K562 (cell line): ENCODE results near the gene PURA. TPM values are rescaled to one million over a fixed set of nuclear protein-coding genes. Genes with fewer than 3 reads are reported as not detected.

Source experiments
- CBFB ChIP-seq: sonication (generic); formaldehyde crosslinking; IDR thresholded peaks from 2 replicates; pipeline ENCODE4 v1.4.0; 2020; ENCODE audit warnings: mild to moderate bottlenecking, missing genetic modification reagents
- CBX1 ChIP-seq: sonication (generic); IDR thresholded peaks from 2 replicates; pipeline ENCODE4 v1.6.1; 2016; ENCODE audit warnings: antibody characterized with exemption, low read depth, mild to moderate bottlenecking
- GTF2A2 ChIP-seq: IDR thresholded peaks from 2 replicates; pipeline ENCODE4 v1.6.1; 2016; ENCODE audit warnings: mild to moderate bottlenecking, missing genetic modification characterization, missing compliant biosample characterization
- L3MBTL2 ChIP-seq: fragments of 450-650 bp; IDR thresholded peaks from 2 replicates; pipeline ENCODE4 v1.6.1; 2016; ENCODE audit warnings: mild to moderate bottlenecking, moderate library complexity
- MXI1 ChIP-seq: IDR thresholded peaks from 2 replicates; pipeline ENCODE4 v1.6.1; 2011; ENCODE audit warnings: low read depth, mild to moderate bottlenecking, improper control_type of control experiment, low read length
- NR2C2 ChIP-seq, 2 experiments: fragments of 200-800 bp in 1 of 2; sonication (Bioruptor generic) in 1 of 2; sonication (generic) in 1 of 2; formaldehyde crosslinking in 1 of 2; IDR thresholded peaks; 2 replicates each; pipeline versions ENCODE4 v1.6.1 to v1.8.0; 2016 to 2022; ENCODE audit warnings: mild to moderate bottlenecking in 1 of 2, missing compliant biosample characterization in 1 of 2, missing genetic modification characterization in 1 of 2, missing genetic modification reagents in 1 of 2
- POLR2A ChIP-seq: fragments of 450-650 bp; conservative IDR thresholded peaks from 2 replicates; pipeline ENCODE4 v1.6.1; 2016
- POLR3G ChIP-seq: IDR thresholded peaks from 2 replicates; pipeline ENCODE4 v1.6.1; 2011; ENCODE audit not compliant: insufficient read length, insufficient replicate concordance; ENCODE audit errors: extremely low read depth
- RAD51 ChIP-seq: fragments of 450-650 bp; IDR thresholded peaks from 2 replicates; pipeline ENCODE4 v1.7.1; 2016; ENCODE audit warnings: low read depth, mild to moderate bottlenecking, borderline replicate concordance
- RHOXF2B ChIP-seq: fragments of 250-450 bp; sonication (Bioruptor Pico); conservative IDR thresholded peaks from 2 replicates; pipeline ENCODE4 v1.5.1; 2021
- SMAD2 ChIP-seq: fragments of 150-350 bp; IDR thresholded peaks from 2 replicates; pipeline ENCODE4 v1.6.1; 2014; ENCODE audit warnings: low read depth, mild to moderate bottlenecking, low read length
- SOX6 ChIP-seq: fragments of 450-650 bp; IDR thresholded peaks from 2 replicates; pipeline ENCODE4 v1.6.1; 2014; ENCODE audit warnings: mild to moderate bottlenecking
- TGIF2 ChIP-seq: sonication (generic); formaldehyde crosslinking; IDR thresholded peaks from 2 replicates; pipeline ENCODE4 v1.8.1; 2022; ENCODE audit warnings: mild to moderate bottlenecking, missing genetic modification reagents, moderate library complexity
- ZBTB17 ChIP-seq: fragments of 450-650 bp; formaldehyde crosslinking; IDR thresholded peaks from 2 replicates; pipeline ENCODE4 v1.4.0; 2020; ENCODE audit warnings: mild to moderate bottlenecking
- ZFP1 ChIP-seq: fragments of 450-650 bp; formaldehyde crosslinking; IDR thresholded peaks from 2 replicates; pipeline ENCODE4 v1.4.0; 2020; ENCODE audit warnings: mild to moderate bottlenecking, mixed read lengths
- ZFP30 ChIP-seq: fragments of 250-450 bp; sonication (Bioruptor Pico); IDR thresholded peaks from 2 replicates; pipeline ENCODE4 v1.8.0; 2022; ENCODE audit warnings: moderate library complexity, mild to moderate bottlenecking, inconsistent platforms, borderline replicate concordance
- ZNF507 ChIP-seq: conservative IDR thresholded peaks from 2 replicates; pipeline ENCODE4 v1.6.1; 2017; ENCODE audit warnings: missing genetic modification characterization, missing compliant biosample characterization
- ZNF589 ChIP-seq: fragments of 200-800 bp; sonication (Bioruptor generic); IDR thresholded peaks from 2 replicates; pipeline ENCODE4 v1.6.1; 2016; ENCODE audit warnings: low read depth, missing genetic modification characterization, missing compliant biosample characterization
- ZNF644 ChIP-seq: fragments of 200-800 bp; sonication (Bioruptor generic); IDR thresholded peaks from 2 replicates; pipeline ENCODE4 v1.6.1; 2016; ENCODE audit warnings: low read depth, missing genetic modification characterization, missing compliant biosample characterization
- ZNF76 ChIP-seq: fragments of 250-450 bp; sonication (Bioruptor Pico); IDR thresholded peaks from 2 replicates; pipeline ENCODE4 v1.4.0; 2020; ENCODE audit warnings: mild to moderate bottlenecking, moderate library complexity, borderline replicate concordance
- ZNF77 ChIP-seq: fragments of 250-450 bp; sonication (Bioruptor Pico); IDR thresholded peaks from 2 replicates; pipeline ENCODE4 v1.5.0; 2020
- ZSCAN29 ChIP-seq: fragments of 450-650 bp; IDR thresholded peaks from 2 replicates; pipeline ENCODE4 v1.6.1; 2017
- polyA plus RNA-seq, 8 experiments: library from polyadenylated mRNA; depleted of rRNA in 4 of 8; stranded (reverse) in 5 of 8; unstranded in 3 of 8; fragments of >200 nt; fragmentation: Nextera tagmentation in 2 of 8; fragmentation: Illumina TruSeq in 1 of 8; extraction: Ambion mirVana in 2 of 8; extraction: Trizol in 1 of 8; gene quantifications; 2 replicates each; pipeline versions ENCODE4 v1.2.1 to v1.2.3, GENCODE V29; 2011 to 2014; ENCODE audit warnings: inconsistent platforms in 1 of 8, missing spikeins in 1 of 8
- total RNA-seq, 7 experiments: library from RNA; depleted of rRNA in 6 of 7; stranded (reverse); fragments of >200 nt in 6 of 7; fragmentation: Illumina TruSeq in 2 of 7; extraction: Trizol in 2 of 7; gene quantifications; 2 replicates each; pipeline versions ENCODE4 v1.2.1 to v1.2.3, GENCODE V29; 2011 to 2021; ENCODE audit warnings: low replicate concordance in 1 of 7
- TF ChIP-seq, protein P1 (sequence below): sonication (generic); formaldehyde crosslinking; IDR thresholded peaks from 2 replicates; pipeline ENCODE4 v1.8.0; 2022; ENCODE audit warnings: missing genetic modification reagents, mild to moderate bottlenecking, borderline replicate concordance
- TF ChIP-seq, protein P2 (sequence below): sonication (generic); formaldehyde crosslinking; IDR thresholded peaks from 2 replicates; pipeline ENCODE4 v1.5.0; 2020; ENCODE audit warnings: missing genetic modification reagents
- TF ChIP-seq, protein P3 (sequence below): fragments of 450-650 bp; IDR thresholded peaks from one replicate; pipeline ENCODE4 v1.6.1; 2018; ENCODE audit warnings: mild to moderate bottlenecking, moderate library complexity; ENCODE audit not compliant: partially characterized antibody

The PURA gene
- total and polyA plus RNA-seq, 9 of the 15 experiments (the other 6 are each of a cell fraction or from before 2014, with no cell fraction given) = 3.2 to 11.1 (median 5.4) TPM

DNA sequence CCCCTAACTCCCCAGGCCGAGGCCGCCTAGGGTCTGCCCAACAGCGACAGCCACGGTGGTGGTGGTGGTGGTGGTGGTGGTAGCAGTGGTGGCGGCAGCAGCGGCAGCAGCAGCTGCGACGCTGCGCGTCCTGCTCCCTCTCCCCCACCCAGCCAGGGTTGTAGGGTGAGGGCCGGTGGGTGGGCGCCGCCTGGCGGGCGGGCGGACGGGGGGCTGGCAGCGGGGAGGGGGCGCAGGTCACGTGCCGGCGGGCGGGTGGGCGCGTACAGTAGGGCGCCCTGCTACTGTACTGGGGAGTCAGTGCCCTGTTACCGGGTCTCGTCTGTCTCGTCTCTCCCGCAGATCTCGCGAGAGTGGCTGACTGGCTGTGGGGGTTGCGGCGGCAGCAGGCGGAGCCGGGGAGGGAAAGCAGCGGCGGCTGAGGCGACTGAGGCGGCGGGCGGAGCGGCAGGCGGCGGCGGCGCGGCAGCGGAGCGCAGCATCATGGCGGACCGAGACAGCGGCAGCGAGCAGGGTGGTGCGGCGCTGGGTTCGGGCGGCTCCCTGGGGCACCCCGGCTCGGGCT, at the start of gene PURA (continued):
- TF ChIP-seq SOX6 (no peak), POLR2A (no peak; the same call in 1 of the 2 replicates), RAD51 (no peak), NR2C2 (CRISPR knock-in tag; IDR thresholded peaks at IDR 0.05) (no peak), NR2C2 (tag; IDR thresholded peaks at IDR 0.05) (no peak; the same call in 1 of the 2 replicates), ZNF76 (CRISPR knock-in tag) (no peak), ZNF644 (no peak), ZFP1 (CRISPR knock-in tag) (no peak), CBX1 (0 out of 2 replicates have a peak, but pooled peaks have one; percentile 39), L3MBTL2 (no peak), POLR3G (no peak), ZNF77 (no peak), GTF2A2 (tag) (no peak), ZFP30 (CRISPR knock-in tag) (no peak), SMAD2 (no peak), ZNF589 (CRISPR knock-in tag) (no peak), ZNF507 (tag) (no peak), CBFB (CRISPR knock-in tag) (no peak), MXI1 (peak; percentile 67; the same call in 1 of the 2 replicates), ZBTB17 (no peak), ZSCAN29 (no peak), RHOXF2B (CRISPR knock-in tag) (no peak), TGIF2 (no peak)
- TF ChIP-seq, protein P1, sequence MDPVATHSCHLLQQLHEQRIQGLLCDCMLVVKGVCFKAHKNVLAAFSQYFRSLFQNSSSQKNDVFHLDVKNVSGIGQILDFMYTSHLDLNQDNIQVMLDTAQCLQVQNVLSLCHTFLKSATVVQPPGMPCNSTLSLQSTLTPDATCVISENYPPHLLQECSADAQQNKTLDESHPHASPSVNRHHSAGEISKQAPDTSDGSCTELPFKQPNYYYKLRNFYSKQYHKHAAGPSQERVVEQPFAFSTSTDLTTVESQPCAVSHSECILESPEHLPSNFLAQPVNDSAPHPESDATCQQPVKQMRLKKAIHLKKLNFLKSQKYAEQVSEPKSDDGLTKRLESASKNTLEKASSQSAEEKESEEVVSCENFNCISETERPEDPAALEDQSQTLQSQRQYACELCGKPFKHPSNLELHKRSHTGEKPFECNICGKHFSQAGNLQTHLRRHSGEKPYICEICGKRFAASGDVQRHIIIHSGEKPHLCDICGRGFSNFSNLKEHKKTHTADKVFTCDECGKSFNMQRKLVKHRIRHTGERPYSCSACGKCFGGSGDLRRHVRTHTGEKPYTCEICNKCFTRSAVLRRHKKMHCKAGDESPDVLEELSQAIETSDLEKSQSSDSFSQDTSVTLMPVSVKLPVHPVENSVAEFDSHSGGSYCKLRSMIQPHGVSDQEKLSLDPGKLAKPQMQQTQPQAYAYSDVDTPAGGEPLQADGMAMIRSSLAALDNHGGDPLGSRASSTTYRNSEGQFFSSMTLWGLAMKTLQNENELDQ = no peak
- TF ChIP-seq, protein P2, sequence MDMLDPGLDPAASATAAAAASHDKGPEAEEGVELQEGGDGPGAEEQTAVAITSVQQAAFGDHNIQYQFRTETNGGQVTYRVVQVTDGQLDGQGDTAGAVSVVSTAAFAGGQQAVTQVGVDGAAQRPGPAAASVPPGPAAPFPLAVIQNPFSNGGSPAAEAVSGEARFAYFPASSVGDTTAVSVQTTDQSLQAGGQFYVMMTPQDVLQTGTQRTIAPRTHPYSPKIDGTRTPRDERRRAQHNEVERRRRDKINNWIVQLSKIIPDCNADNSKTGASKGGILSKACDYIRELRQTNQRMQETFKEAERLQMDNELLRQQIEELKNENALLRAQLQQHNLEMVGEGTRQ (CRISPR knock-in tag) = peak; percentile 77
- TF ChIP-seq, protein P3, sequence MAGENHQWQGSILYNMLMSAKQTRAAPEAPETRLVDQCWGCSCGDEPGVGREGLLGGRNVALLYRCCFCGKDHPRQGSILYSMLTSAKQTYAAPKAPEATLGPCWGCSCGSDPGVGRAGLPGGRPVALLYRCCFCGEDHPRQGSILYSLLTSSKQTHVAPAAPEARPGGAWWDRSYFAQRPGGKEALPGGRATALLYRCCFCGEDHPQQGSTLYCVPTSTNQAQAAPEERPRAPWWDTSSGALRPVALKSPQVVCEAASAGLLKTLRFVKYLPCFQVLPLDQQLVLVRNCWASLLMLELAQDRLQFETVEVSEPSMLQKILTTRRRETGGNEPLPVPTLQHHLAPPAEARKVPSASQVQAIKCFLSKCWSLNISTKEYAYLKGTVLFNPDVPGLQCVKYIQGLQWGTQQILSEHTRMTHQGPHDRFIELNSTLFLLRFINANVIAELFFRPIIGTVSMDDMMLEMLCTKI = no peak
